GM18508 (cell line): ENCODE measurements around the gene RUFY4.
"Not testable (repeated sequence)": the region's sequence is repeated elsewhere in the genome, so short reads cannot be mapped to it uniquely, and the experiment has no call there.

Experiments
- ATAC-seq: cut with Tn5 transposase; IDR thresholded peaks from one replicate; pipeline ENCODE4 v1.9.1; 2021; ENCODE audit warnings: moderate number of reproducible peaks; ENCODE audit not compliant: insufficient read depth, unreplicated experiment

RUFY4 gene

DNA sequence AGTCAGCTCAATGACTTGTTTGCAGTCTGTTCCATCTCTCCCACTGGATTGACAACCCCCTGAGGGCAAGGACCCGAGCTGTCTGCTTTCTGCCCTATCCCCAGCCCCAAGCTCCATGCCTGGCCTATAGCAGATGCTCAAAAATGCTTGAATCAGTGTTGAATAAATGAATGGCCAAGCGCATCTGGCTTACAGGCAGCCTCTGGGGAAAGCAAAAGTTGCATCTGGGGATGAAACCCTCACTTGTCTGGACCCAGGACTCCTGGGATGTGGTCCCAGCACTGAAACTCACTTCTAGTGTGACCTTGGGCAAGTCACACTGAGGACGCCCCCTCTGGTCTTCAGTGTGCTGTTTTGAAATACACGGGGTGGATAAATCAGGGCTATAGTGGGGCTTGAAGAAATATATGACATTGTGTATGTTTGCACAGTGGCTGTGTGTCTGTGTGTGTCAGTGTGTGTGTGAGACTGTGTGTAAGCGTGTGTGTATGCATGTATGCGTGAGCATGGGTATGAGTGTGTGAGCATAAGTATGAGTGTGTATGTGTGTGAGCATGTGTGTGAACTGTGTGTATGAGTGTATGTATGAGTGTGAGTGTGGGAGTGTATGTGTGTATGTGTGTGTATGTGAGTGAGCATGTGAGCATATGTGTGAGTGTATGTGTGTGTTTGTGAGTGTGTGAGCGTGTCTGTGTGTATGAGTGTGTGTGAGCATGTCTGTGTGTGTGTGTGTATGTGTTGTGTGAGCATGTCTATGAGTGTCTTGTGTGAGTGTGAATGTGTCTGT, 38.5 kb upstream of the RUFY4 start:
- ATAC-seq, result no peak

DNA sequence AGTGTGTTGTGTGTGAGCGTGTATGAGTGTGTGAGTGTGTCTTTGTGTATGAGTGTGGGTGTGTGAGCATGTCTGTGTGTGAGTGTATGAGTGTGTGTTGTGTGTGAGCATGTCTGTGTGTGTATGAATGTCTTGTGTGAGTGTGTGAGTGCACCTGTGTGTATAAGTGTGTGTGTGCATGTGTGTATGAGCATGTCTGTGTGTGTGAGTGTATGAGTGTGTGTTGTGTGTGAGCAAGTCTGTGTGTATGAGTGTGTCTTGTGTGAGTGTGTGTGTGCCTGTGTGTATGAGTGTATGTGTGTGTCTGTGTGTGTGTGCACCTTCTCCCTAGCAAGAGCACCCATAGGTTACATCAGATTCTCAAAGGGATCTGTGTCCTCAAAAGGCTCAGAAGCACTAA, 37.8 kb upstream of the RUFY4 start:
- no peak for ATAC-seq

GRCh38 chr2:218031771-218032257, 37.2 kb upstream of the RUFY4 start:
- ATAC-seq, result no peak

DNA sequence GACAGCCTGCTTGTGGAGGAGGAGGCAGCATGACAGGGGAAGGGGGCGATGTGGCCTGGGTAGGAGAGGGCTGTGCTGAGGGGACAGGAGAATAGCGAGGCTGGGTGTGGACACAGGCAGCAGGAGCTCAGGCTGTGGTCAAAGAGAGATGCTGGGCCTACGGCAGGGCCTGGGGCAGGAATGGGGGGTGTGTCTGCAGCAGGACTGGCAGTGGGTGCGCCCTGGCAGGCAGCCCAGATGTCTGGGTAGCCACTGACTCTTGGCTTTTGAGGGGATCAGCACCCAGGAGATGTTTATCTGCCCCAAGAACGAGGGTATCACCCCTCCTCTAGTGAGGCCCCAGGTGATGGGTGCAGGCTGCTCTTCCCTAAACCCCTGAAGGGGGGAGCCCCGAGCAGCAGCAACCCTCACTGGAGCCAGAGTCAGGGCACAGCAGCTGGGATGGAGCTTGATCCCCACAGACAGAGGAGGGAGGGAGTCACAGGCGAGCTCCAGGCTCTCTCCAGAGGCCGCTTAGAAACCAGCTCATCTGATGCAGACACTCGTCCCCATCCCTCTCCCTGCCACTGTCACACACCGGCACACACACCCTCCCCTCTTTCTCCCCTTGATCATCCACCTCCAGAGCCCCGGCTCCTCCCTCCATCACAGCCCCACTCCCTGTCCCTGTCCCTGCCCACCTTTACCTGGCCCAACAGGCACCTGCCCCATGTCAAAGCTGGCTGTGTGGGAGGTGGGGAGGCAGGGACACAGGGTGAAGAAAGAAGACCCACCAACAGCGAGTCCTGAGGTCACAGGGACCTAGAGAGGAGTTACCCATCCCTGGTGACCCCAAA, 36.5 kb upstream of the RUFY4 start:
- ATAC-seq, result no peak

- ATAC-seq, result no peak
These were observed 35.9 kb upstream of the RUFY4 start for GRCh38 chr2:218033208-218033589.

- ATAC-seq, result no peak
These were observed 35.2 kb upstream of the RUFY4 start for GRCh38 chr2:218033590-218034496.

- peak; percentile 78 for ATAC-seq
These were observed 34.4 kb upstream of the RUFY4 start for GRCh38 chr2:218034497-218035213.

- ATAC-seq, result no peak
These were observed 33.5 kb upstream of the RUFY4 start for GRCh38 chr2:218035463-218036100.

GRCh38 chr2:218036371-218036770, 32.7 kb upstream of the RUFY4 start:
- ATAC-seq, result no peak

DNA sequence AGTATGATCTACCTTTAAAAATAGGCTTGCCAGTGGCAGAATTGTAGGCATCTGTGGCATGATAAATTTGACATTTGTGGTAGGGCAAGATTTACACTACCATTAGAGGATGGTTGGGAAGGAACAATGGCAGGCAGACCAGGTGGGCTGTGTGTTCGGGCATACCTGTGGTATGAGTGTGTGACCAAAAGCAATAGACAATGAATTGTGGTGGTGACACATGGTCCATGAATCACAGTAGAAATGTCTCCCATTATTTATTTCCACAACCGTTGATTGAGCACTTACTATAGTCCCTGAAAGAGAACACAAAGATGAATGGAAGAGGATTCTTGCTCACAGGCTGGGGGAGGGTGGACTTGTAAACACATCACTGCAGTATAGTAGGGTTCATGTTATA, 29.9 kb upstream of the RUFY4 start:
- no peak for ATAC-seq

GRCh38 chr2:218040883-218041282, 28.2 kb upstream of the RUFY4 start:
- ATAC-seq, result no peak

DNA sequence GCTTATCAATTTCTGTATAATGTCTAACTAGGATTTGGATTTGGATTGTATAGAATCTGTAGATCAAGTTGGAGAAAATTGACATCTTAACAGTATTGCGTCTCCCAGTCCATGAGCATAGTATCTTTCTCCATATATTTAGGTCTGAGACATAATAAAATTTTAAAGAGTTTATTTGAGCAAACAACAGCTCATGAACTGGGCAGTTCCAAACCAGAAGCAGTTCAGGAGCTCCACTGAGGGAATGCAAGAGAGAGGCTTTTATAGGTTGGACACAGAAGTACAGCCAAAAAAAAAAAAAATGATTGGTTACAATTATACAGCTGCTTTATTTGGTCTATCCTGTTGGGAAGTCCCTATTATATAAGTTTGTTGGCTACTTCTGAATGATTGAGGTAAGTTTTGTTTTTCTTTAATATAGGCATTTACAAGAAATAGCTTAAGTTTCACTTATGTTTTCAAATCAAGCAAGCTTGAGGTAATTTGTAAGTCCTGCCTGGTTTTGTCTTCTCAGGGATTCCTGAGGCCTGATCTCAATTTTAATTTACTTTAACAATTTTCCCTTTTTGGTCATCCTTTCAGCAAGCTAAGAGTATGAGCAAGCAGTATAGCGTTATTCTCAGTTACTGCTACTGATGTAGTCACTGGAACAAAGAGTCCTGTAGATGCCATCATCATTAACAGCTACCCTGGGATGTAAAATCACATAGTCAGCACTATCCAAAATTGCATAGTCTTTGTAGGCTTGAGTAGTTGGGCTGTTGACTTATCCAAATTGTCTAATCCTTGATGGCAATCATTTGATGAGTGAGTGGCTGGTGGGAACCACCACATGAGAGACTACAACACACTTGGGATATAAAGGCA, 27.5 kb upstream of the RUFY4 start:
- ATAC-seq, result no peak

DNA sequence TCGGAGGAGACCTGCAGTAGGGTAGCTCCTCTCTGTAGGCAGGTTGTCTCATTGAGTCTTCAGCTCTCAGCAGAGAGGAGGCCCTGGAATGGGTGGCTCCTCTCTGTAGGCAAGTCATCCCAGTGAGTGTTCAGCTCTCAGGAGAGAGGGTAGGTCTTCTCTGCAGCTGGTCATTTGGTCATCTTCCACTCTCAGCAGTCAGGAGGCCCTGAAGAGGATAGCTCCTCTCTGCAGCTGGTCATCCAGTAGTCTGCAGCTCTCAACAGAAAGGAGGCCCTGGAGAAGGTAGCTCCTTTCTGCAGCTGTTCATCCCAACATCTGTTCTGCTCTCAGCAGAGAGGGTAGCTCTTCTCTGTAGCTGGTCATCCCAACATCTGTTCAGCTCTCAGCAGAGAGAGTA, 26.0 kb upstream of the RUFY4 start:
- ATAC-seq, result no peak

- ATAC-seq, result no peak
These were observed 25.3 kb upstream of the RUFY4 start for GRCh38 chr2:218043701-218044109.

DNA sequence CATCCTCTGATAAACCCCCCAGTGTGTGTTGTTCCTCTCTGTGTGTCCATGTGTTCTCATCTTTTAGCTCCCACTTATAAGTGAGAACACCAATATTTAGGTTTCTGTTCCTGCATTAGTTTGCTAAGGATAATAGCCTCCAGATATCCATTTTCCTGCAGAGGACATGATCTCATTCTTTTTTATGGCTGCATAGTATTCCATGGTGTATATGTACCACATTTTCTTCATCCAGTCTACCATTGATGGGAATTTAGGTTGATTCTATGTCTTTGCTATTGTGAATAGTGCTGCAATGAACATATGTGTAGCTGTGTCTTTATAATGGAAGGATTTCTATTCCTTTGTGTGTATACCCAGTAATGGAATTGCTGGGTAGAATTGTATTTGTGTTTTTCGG, 24.5 kb upstream of the RUFY4 start:
- ATAC-seq, result not testable (repeated sequence)

- no peak for ATAC-seq
These were observed 22.8 kb upstream of the RUFY4 start for GRCh38 chr2:218046238-218046637.

DNA sequence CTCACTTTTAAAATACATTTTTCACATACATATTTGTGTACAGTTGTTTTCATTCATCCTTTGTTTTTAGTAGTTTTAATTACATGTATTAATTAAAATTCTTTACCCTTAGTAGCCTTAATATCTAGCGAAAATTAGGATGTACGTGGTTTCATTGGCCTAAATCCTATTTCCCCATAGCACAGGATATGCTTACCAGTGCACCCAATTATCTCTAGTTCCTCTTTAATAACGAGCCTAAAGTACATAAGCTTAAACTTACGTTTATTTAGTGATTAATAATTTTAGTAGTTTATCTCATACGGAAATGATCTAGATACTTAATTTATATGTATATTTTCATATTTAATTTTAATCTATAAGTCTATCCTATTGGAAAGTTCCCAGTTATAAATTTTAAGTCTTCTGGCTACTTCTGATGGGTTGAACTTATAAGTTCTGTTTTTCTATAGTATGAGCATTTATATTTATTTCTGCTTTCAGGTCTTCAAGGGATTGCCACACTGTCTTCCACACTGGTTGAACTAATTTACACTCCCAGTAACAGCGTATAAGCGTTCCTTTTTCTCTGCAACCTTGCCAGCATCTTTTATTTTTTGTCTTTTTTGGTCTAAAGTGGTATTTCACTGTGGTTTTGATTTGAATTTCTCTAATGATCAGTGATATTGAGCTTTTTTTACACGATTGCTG, 21.4 kb upstream of the RUFY4 start:
- no peak for ATAC-seq

GRCh38 chr2:218051903-218052302, 17.1 kb upstream of the RUFY4 start:
- no peak for ATAC-seq
